HG02852 (cell line): ENCODE data around the gene GTF3A.
A peak's percentile ranks its signal among the peaks of the same experiment; 100 is the strongest.
"Not testable (repeated sequence)": the region's sequence is repeated elsewhere in the genome, so short reads cannot be mapped to it uniquely, and the experiment has no call there.

ENCODE experiments used
- ATAC-seq: cut with Tn5 transposase; IDR thresholded peaks from one replicate; pipeline ENCODE4 v1.9.1; 2021; ENCODE audit warnings: mild to moderate bottlenecking, moderate library complexity; ENCODE audit not compliant: unreplicated experiment

GTF3A gene

DNA sequence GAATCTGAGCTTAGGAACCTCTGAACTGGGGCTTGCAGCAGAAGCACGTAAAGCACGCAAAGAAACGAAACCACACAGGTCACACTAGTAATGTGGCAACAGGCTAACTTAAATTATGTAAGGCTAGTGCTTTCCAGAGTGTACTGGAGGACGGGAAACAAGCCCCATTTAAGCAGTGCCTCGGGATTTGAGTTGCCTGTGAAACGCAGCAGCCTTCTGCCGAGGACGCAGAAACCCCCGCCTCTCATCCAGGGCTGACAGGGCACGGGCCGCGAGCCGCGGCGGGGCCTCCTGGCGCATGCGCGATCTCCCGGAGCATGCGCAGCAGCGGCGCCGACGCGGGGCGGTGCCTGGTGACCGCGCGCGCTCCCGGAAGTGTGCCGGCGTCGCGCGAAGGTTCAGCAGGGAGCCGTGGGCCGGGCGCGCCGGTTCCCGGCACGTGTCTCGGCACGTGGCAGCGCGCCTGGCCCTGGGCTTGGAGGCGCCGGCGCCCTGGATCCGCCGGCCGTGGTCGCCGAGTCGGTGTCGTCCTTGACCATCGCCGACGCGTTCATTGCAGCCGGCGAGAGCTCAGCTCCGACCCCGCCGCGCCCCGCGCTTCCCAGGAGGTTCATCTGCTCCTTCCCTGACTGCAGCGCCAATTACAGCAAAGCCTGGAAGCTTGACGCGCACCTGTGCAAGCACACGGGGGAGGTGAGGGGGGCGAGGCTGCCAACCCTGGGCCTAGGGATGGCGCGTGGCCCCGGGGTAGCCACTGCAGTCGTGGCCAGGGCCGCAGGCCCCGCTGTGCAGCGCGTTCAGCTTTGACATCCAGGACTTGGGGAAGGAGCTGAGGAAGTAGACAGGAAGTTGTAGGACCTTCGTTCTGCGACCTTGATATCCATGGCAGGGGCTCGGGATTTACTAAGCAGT is at the start of gene GTF3A:
Gene GTF3A (plus strand): TSS at position 374 of the 912 bp plus-strand sequence.
- peak; percentile 71 for ATAC-seq

DNA sequence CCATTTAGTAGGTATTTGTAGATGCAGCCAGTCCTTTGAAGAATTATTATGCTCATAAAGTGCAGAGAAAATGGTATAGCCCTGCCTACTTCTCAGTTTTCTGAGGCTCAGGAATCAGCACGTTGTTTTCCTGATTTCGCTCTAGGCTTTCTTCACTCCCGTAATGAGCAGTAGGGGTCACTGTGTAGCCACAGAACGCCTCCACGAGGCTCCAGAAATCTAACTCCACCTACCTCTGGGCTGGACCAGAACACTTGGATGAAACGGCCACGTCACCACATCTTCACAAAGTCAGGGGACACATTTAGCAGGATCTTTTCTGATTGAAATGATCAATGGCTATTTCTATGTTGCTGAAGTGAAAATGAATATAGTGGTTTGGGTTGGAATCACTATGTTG is 49.8 kb upstream of the GTF3A start:
- peak; percentile 83 for ATAC-seq

DNA sequence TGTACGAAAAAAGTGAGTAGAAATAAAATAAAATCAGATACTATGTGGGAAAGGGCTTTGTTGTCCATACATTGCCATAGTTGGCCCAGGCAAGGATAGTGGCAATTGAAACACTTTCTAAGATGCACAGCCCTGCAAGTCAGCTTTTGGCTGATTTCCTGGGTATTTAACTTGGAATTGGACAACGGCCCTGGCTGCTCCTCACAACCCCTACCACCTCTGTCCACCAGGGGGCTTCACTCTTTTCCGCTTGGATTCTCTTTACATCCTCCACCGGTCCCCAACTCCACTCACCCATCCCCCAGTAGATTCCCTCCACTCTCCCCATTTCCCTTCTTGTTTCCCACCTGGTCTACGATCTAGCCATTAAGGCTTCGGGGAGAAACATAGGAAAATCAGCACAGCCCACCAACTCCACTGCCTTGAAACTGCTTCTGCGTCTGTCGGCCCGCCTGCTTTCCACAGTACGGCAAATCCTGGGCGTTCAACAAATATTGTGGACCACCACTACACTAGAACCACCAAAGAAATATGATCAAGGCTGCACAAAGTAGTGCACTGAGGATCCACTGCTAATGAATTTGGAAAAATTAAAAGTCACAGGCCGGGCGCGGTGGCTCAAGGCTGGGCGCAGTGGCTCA is 48.6 kb upstream of the GTF3A start:
- ATAC-seq: no peak

DNA sequence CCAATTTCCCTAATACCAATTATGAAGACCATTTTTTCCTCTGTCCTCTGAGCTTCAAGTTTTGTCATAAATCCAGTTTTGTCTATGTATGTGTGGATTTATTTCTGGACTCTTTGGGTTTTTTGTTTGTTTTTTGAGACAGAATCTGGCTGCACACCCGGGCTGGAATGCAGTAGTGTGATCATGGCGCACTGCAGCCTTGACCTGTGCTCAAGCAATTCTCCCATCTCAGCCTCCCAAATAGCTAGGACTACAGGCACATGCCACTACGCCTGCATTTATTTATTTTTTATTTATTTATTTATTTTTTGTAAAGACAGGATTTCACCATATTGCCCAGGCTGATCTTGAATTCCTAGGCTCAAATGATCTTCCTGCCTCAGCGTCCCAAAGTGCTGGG is 45.3 kb upstream of the GTF3A start:
- ATAC-seq: no peak

DNA sequence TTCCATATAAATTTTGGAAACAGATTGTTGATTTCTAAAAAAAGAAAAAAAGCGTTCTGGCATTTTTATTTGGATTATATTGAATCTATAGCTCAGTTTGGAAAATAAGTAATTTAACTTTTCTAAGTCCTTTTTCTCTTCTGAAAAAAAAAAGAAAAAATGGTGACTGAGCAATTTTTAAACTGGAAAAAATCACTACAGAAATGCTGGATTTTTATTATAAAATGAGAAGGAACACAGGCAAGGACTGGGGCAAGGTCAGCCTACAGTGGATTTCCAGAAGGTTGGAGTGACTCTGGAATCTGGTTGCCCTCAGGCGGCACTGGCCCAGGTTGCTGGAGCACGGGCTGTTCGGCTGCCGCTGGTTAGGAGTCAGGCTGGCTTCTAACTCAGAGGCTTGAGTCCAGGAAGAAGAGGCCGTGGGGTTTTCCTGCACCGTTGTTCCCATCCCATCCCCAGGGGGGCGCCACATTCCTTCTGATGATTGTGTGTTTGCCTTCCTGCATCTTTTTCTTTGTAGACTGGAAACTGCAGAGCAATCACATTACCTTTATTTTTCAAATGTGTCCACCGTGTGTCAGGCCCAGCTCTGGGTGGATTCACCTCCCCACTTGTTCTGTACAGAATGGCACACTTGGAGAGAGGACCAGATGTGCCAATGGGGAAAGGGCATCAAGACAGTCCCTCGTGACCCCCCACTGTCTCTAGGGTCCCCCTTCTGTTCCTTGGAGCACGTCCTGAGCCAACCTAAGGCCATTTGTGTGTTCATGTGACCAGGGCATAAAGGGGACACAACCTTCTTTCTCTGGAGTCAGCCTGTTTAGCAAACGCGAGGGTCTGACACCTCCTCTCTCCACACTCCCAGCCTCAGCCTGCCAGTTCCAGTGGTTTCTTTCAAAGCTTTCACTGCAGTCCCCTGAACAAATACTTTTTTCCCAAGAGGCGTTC is 44.5 kb upstream of the GTF3A start:
- ATAC-seq: no peak

DNA sequence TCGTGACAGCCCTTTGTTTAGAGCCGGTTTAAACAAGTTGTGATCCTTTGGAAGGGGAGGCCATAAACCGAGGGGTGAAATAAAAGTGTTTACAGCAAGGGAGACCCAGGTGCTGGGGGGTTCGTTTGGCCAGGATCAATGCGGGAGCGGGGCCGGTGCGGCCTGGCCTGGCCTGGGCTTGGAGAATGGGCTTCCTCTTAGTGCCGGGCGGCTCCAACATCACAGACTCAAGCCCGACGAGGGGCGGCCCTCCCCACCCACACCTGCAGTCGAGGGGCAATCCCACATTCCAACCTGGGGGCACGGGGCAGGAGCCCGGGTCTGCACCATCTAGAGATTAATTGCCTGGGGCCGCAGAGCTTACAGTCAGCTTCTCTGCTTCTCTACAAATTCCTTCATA is 42.8 kb upstream of the GTF3A start:
- no peak for ATAC-seq

DNA sequence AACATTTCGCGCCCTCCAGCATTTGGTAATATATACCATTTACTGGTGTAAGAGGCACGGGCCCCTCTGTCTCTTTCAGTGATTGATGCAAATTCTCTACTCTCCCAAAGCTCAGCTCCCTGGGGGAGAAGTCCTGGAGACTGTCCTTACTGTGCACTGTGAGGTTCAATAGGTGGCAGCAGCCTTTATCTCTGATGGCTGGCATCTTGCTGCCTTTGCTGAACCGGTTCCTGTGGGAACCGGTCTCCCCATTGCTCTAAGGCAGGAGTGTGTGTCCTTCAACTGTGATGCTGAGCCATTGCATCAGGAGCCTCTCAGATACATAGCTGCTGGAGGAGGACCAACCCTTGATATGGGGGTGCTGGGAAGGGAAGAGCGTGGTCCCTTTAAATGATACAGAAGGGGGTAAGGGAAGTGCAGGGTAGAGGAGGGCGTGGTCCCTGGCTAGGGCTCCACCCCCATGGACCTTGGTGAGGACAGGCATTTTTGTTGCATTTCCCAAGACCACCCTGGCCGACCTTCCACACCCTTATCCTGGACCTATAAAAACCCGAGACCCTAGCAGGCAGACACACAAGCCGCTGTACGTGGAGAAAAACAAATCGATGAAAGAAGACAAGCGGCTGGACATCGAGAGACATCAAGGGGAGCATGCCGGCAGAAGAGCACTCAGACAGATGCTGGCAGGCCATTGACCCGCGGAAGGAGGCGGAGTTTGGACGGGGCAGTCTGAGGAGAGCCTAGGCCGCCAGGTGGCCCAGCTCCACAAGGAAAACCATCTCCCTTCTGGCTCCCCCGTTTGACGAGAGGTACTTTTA is 41.1 kb upstream of the GTF3A start:
- no peak for ATAC-seq

DNA sequence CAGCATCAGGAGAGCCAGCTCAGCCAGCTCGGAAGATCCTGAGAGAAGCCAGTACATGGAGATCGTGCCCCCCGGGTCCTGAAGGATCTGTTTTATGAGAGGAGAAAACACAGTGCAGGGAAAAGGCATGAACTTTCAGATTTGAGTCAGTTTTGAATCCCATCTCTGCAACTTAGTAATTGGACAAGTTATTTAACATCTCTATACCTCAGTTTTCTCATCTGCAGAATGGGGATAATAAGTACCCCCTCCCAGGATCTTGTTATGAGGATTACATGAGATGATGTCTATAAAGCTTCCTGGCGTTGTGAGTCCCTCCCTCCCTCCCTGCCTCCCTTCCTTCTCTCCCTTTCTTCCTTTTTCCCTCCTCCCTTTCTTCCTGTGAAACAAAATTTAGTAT is 40.1 kb upstream of the GTF3A start:
- ATAC-seq: no peak

DNA sequence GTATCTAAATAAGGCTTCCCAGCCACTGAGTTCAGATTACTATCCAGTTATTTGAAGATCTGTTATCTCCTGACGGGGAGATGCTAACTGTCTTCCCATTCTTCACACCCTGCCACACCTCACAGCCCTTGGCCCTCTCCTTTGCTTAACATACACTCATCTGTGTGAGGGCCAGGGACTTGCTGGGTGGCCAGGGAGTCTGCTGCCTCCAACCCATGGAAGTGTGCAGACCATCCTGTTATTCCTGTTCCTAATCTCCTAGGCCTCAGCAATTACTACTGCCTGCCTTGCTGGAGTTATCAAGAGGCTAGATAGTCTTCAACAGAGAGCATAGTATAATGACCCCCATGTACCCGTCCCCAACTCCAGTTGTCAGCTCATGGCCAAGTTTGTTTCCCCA is 36.2 kb upstream of the GTF3A start:
- no peak for ATAC-seq

DNA sequence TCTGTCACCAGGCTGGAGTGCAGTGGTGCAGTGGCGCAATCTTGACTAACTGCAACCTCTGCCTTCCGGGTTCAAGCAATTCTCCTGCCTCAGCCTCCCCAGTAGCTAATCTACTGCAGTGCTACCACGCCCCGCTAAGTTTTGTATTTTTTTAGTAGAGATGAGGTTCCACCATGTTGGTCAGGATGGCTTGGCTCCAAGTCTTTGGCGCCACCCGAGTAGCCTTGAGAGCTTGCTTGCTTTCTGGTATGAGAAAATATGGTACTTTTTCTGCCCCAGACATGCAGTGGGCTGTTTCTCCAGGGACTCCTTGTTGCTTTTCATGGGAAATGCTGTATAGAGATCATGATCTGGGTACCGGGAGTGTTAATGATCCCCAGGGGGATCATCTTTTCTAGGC is 34.5 kb upstream of the GTF3A start:
- no peak for ATAC-seq

DNA sequence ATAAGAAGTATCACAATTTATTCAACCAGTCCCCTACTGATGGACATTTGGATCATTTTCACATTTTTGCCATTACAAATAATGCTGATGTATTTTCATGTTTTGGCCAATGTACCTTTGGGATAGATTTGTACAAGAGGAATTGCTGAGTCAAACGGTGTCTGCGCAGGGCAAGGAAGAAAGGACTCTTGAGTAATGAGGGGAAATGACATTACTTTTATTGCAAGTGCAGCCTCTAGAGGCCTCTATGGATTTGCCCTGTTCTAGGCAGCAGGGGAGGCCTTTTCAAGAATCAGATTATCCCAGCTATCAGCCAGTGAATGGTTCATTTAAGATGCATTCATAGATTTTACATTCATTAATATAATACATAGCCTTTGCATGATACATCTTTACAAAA is 32.9 kb upstream of the GTF3A start:
- no peak for ATAC-seq

DNA sequence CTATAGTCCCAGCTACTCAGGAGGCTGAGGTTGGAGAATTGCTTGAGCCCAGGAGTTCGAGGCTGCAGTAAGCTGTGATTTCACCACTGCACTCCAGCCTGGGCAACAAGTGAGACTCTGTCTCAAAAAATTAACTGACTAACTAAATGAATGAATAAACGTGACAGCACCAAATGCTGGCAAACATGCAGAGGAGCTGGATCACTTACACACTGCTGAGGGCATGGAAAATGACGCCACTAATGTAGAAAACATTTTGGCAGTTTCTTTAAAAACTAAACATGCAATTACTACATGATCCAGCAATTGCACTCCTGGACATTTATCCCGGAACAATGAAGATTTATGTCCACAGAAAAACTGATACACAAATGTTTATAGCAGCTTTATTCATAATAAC is 31.3 kb upstream of the GTF3A start:
- no peak for ATAC-seq

DNA sequence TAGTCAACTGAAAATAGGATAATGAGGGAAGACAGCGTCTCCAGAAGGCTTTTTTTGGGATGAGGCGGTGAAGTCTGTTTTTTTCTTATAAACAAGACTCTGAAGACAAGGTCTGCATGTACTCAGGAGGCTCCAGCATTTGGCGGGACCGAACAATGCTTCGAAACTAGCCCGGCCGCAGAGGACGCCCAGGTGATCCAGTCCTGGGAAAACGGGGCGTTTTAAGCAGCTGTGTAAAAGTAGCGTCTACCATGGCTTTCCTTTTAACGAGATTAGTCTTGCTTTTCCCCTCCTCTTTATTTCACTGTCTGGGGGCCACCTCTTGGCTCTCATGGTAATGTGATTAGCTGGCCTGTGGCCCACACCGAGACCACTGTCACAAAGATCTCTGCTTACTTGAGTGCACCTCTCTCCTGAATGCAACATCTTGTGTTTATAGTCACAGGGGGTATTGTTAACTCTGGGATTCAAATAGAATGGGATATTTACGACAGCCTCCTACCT is 29.4 kb upstream of the GTF3A start:
- no peak for ATAC-seq

DNA sequence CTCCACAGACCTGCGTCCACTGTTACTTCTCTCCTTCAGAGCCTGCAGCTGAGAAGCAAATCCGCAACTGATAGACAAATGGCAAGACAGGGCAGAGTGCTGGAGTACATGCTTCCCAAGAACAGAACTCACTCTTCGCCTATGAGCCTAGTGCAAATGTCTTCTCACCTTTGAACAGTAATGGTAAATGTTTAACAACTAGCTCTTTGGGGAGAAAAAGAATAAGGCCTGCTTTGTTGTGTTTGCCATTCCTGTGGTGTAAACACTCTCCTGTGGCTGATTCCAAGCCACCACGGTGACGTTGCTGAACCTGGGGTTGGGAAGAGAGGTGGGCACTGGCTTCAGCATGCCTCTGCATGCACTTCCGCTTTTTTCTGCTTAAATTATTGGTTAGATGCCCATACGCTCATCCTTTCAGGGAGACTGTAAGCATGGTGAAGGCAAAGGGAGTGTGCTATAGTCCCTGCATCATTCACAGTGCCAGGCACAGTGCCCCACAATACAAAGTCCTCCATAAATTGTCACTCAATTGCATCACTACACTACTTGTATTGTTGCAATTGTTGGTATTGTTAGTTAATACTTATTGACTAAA is 28.1 kb upstream of the GTF3A start:
- ATAC-seq: no peak

DNA sequence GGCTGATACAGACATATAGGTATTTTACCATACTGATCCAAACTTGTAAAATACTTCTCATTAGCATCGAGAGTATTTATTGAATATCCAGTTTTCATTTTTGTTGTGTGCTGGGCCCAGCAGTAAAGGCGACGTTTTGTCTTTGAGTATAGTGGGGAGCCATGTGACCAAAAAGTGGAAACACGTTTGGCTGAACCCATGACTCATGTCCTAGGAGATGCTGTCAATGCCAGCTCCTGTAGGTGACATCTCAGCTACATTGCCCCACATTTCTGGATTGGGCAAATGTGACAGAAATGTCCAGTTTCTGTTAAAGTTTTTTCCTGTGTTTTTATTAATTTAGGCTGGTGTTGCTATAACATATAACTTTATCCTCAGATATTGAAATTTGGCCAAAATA is 26.1 kb upstream of the GTF3A start:
- ATAC-seq: no peak

DNA sequence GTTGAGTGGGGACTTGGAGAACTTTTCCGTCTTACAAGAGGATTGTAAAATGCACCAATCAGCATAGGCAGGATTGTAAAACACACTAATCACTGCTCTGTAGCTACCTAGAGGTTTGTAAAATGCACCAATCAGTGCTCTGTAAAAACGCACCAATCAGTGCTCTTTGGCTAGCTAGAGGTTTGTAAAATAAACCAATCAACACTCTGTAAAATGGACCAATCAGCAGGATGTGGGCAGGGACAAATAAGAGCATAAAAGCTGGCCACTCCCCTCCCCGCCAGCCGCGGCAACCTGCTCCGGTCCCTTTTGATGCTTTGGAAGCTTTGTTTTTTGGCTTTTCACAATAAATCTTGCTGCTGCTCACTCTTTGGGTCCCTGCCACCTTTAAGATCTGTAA is 24.0 kb upstream of the GTF3A start:
- ATAC-seq: not testable (repeated sequence)

DNA sequence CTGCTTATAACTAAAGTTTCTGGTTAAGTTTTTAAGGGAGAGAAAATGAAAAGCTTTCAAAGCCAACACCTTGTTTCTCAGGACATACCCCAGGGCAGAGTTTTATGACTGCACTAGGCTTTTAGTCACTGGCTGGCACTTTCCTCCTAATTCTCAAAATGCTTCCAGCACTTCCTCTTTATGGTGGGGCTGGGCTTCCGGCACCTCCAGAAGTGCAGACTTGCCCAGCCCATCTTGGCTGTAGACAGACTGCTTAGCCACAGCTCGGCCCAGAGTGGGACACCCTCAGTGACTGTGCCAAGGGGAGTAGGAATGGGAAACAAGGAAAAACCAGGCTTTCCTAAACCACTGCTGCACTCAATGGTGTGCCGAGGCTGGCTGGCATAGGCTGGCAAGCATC is 23.2 kb upstream of the GTF3A start:
- no peak for ATAC-seq

DNA sequence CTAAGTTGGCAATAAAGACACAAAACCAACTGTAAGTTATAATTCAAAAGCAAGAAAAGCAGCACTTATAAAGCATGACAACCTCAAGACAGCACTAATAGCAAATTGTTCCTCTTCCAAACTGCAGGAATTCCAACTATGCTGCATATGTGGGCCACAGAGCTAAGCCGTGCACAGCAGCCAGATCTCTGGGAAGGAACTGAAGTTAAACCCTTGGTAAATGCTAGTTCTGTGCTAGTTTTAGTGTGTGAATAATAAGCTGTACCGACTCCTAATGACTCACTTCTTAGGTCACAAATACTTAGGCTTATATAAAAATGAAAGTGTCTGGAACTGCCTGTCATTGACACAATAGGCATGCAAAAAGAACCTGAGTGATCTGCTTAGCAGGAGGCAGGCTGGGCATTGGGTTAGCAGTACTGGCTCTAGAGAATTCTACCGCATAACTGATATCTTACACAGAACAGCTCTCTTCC is 21.2 kb upstream of the GTF3A start:
- no peak for ATAC-seq

DNA sequence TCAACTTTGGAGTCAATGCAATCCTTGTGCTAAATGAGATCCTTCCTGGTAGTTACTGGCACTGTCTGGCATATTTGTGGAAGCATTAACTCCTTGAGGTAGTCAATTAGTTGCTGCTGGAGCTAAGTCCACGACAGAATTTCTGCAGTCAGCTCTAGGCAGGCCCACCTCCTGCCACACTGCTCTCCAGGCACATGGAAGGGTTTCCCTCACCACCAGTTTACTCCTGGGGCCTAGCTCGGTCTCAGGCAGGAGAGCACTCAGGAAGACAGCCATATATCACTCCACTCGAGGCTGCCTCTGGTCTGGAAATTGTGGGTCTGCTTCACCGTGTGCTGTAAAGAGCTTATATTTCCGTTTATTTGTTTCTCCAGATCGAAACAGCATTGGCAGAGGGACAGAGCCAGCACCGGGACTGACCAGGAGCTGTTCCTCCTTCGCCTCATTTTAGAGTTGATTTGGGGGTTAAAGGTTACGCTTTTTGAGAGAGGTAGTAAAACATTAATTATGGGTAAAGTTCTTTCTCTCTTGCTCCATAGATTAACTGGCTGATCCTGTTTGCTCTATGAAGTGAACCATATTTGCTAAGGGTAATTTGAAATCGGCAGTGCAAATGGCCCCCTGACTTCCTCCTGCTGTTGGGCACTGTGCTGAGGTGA is 20.6 kb upstream of the GTF3A start:
- no peak for ATAC-seq
